Ascending aorta (tissue), 2 donors: ENCODE results near the gene HTR4. TPM values are rescaled to one million over a fixed set of nuclear protein-coding genes. Genes with fewer than 3 reads are reported as not detected.

Experiments used
- DNase-seq, 2 donors: peaks; one replicate each; pipeline ENCODE4 v3.0.0-alpha.2; 2019; ENCODE audit warnings: low spot score in 2 of 2
- H3K27ac ChIP-seq, 2 donors: fragments of 200-600 bp; sonication (generic); one replicate each; pipeline ENCODE4 v1.5.1; 2016 to 2017; ENCODE audit warnings: mild to moderate bottlenecking in 1 of 2
- H3K27me3 ChIP-seq: fragments of 200-600 bp; sonication (generic); one replicate; pipeline ENCODE4 v1.5.1; 2017
- H3K36me3 ChIP-seq, 2 donors: fragments of 200-600 bp; sonication (generic); one replicate each; pipeline ENCODE4 v1.5.1; 2016
- H3K4me1 ChIP-seq, 2 donors: fragments of 200-600 bp; sonication (generic); one replicate each; pipeline ENCODE4 v1.5.1; 2016 to 2017; ENCODE audit warnings: mild to moderate bottlenecking in 1 of 2
- H3K4me3 ChIP-seq, 2 donors: fragments of 200-600 bp; sonication (generic); one replicate each; pipeline ENCODE4 v1.5.1; 2016 to 2017; ENCODE audit warnings: mild to moderate bottlenecking in 1 of 2
- H3K9me3 ChIP-seq, 2 donors: fragments of 200-600 bp; sonication (generic); one replicate each; pipeline ENCODE4 v1.5.1; 2016
- intact Hi-C: fragments of 100-400 bp; cut with DNase I; formaldehyde crosslinking; loops from one replicate; pipeline ENCODE4 v1.15.1; 2023
- total RNA-seq: library from RNA; depleted of rRNA; stranded (reverse); fragments of >200 nt; gene quantifications from one replicate; pipeline ENCODE4 v1.1.0, GENCODE V29; 2016
- TF ChIP-seq, protein P1 (sequence below), 3 experiments: fragments of 200-600 bp in 2 of 3; fragments of 450-650 bp in 1 of 3; sonication (generic) in 2 of 3; IDR thresholded peaks; one replicate each; pipeline ENCODE4 v1.5.1; 2016 to 2019; ENCODE audit warnings: antibody characterized with exemption in 3 of 3, mild to moderate bottlenecking in 1 of 3, moderate library complexity in 1 of 3

Gene HTR4
- total RNA-seq, 1 donor from 2014 or later, result 0.21 TPM

DNA sequence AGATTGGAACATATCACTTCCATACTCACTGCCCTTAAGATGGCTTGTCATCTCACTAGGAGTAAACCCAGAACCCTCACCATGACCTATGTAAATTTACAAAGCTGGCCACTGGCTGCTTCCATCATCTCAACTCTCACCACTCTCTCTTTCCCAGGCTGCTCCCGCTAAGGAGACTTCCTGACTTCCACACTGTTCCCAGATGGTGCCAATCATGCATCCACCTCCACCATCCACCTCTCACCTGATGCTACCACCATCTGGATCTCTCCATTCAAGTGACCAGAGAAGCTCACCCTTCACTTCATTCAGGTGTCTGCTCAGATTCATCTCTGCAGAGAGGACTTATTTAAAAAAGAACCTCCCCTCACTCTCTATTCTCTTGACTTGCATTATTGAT lies 91.3 kb downstream of the HTR4 start:
- no peak overlapping the region for H3K27ac ChIP-seq
- TF ChIP-seq, protein P1, sequence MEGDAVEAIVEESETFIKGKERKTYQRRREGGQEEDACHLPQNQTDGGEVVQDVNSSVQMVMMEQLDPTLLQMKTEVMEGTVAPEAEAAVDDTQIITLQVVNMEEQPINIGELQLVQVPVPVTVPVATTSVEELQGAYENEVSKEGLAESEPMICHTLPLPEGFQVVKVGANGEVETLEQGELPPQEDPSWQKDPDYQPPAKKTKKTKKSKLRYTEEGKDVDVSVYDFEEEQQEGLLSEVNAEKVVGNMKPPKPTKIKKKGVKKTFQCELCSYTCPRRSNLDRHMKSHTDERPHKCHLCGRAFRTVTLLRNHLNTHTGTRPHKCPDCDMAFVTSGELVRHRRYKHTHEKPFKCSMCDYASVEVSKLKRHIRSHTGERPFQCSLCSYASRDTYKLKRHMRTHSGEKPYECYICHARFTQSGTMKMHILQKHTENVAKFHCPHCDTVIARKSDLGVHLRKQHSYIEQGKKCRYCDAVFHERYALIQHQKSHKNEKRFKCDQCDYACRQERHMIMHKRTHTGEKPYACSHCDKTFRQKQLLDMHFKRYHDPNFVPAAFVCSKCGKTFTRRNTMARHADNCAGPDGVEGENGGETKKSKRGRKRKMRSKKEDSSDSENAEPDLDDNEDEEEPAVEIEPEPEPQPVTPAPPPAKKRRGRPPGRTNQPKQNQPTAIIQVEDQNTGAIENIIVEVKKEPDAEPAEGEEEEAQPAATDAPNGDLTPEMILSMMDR (IDR thresholded peaks at IDR 0.05), result no peak

DNA sequence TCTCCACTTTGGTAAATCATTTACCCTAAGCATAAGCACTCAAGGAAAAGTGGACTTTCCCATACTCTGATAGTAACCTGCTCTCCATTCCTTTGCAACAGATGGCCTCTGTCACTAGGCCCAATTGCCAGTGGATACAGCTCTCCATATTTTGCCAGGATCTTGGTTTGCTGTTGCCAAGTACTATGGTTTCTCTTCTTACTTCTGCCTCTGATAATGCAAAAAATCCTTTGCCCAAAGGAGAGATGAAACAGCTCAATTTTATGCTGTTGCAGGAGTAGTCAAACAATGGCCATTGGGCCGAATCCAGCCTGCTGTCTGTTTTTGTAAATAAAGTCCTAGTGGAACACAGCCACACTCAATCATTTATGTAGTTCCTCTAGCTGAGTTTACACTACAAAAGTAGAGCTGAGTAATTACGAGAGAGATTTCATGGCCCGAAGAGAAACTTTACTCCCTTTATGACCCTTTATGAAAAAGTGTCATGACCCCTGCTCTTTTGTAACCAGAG lies 92.5 kb downstream of the HTR4 start:
- intact Hi-C loops, result no loop called here
- H3K4me1 ChIP-seq, result no peaks in the 10 kb centered on the region
- DNase-seq, result no peak
- H3K27me3 ChIP-seq, result no peaks in the 10 kb centered on the region
- no peak overlapping the region for H3K27ac ChIP-seq
- H3K36me3 ChIP-seq, result no peaks in the 10 kb centered on the region
- no peaks in the 10 kb centered on the region for H3K9me3 ChIP-seq
- TF ChIP-seq, protein P1 (IDR thresholded peaks at IDR 0.05), result no peak
- no peak overlapping the region for H3K4me3 ChIP-seq

More for the DNA sequence above, 91.3 kb downstream of the HTR4 start:
- no peaks in the 10 kb centered on the region for H3K9me3 ChIP-seq
- no peaks in the 10 kb centered on the region for H3K27me3 ChIP-seq
- no peak for DNase-seq
- H3K4me1 ChIP-seq, result no peaks in the 10 kb centered on the region
- no peaks in the 10 kb centered on the region for H3K36me3 ChIP-seq
- intact Hi-C loops, result no loop called here
- no peak overlapping the region for H3K4me3 ChIP-seq

DNA sequence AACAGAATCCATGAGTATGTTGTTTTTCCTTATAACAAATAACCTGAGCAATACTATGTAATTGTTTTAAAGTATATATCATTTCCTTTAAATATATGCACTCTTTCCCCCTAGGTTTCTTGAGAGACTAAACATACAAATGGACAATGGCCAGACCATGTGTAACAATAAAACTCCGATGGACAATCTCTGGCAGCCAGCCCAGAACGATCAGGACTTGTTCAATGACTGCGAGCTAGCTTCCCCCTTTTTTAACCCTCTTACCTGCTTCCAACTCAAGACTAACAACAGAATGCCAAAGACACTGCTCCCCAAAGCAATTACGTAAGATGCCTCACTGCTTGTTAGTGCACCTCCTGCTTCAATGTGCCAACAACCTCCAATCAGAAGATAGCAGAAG lies 94.9 kb downstream of the HTR4 start:
- H3K9me3 ChIP-seq, result no peaks in the 10 kb centered on the region
- TF ChIP-seq, protein P1 (IDR thresholded peaks at IDR 0.05), result no peak
- H3K27ac ChIP-seq, result no peak overlapping the region
- H3K4me3 ChIP-seq, result no peak overlapping the region
- no peaks in the 10 kb centered on the region for H3K36me3 ChIP-seq
- no peaks in the 10 kb centered on the region for H3K4me1 ChIP-seq
- intact Hi-C loops, result no loop called here
- no peak for DNase-seq
- no peaks in the 10 kb centered on the region for H3K27me3 ChIP-seq

DNA sequence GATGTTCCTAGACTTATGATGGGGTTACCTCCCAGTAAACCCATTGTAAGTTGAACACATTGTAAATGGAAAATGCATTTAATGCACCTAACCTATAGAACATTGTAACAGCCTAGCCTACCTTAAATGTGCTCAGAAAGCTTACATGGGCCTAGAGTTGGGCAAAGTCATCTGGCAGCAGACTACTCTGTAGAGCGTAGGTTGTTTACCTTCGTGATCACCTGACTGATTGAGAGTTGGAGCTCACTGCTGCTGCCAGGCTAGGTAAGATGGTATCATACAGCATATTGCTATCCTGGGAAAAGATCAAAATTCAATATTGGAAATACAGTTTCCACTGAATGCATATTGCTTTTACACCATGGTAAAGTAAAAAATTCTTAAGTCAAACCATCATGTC lies 95.4 kb downstream of the HTR4 start:
- Histone ChIP-seq H3K27ac (no peak overlapping the region), H3K36me3 (no peaks in the 10 kb centered on the region), H3K4me3 (no peak overlapping the region), H3K9me3 (no peaks in the 10 kb centered on the region), H3K4me1 (no peaks in the 10 kb centered on the region), H3K27me3 (no peaks in the 10 kb centered on the region)
- intact Hi-C loops, result no loop called here
- DNase-seq, result no peak
- TF ChIP-seq, protein P1 (IDR thresholded peaks at IDR 0.05), result no peak

DNA sequence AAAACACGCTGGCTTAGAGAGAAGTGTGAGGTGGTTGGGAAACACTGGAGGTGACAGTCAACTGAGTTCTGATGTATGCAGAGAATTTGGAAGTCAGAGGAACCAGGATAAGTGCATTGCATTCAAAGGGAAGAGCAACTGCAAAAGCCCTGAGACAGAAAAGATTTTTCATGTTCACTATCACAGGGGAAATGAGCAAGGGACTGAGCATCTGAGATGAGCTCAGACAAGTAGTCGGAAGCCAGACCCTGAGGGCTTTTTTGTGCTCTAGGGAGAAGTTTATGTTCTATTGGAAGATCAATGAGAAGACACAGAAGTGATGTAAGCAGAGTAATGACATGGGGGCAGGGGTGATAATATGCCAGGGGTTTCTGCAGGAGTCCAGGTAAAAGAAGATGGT lies 97.5 kb downstream of the HTR4 start:
- H3K9me3 ChIP-seq, result no peaks in the 10 kb centered on the region
- H3K27ac ChIP-seq, result no peak overlapping the region
- H3K4me3 ChIP-seq, result no peak overlapping the region
- intact Hi-C loops, result no loop called here
- H3K4me1 ChIP-seq, result no peaks in the 10 kb centered on the region
- no peaks in the 10 kb centered on the region for H3K27me3 ChIP-seq
- no peak for DNase-seq
- no peaks in the 10 kb centered on the region for H3K36me3 ChIP-seq
- TF ChIP-seq, protein P1 (IDR thresholded peaks at IDR 0.05), result no peak

DNA sequence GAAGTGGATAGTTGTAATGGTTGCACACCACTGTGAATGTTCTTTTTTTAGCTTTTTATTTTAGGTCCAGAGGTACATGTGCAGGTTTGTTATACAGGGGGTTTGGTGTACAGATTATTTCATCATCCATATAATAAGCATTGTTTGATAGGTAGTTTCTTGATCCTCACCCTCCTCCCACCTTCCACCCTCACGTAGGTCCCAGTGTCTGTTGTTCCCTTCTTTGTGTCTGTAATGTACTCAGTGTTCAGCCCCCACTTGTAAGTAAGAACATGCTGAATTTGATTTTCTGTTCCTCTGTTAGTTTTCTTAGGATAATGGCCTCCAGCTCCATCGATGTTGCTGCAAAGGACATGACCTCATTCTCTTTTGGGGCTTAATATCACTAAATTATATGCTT lies 99.7 kb downstream of the HTR4 start:
- no peaks in the 10 kb centered on the region for H3K4me1 ChIP-seq
- H3K27ac ChIP-seq, result no peak overlapping the region
- intact Hi-C loops, result no loop called here
- H3K27me3 ChIP-seq, result no peaks in the 10 kb centered on the region
- TF ChIP-seq, protein P1 (IDR thresholded peaks at IDR 0.05), result no peak
- no peak for DNase-seq
- no peaks in the 10 kb centered on the region for H3K36me3 ChIP-seq
- no peaks in the 10 kb centered on the region for H3K9me3 ChIP-seq
- H3K4me3 ChIP-seq, result no peak overlapping the region
